HUES6 (cell line): ENCODE data around the gene GPR107.

Experiments
- H3K27ac ChIP-seq: 2 replicates; pipeline ENCODE4 v1.7.0; 2013; ENCODE audit warnings: low read depth, mild to moderate bottlenecking, low read length, inconsistent platforms
- H3K27me3 ChIP-seq: 2 replicates; pipeline ENCODE4 v1.6.1; 2013; ENCODE audit warnings: low read length; ENCODE audit not compliant: control insufficient read depth, insufficient read depth
- H3K36me3 ChIP-seq: 2 replicates; pipeline ENCODE4 v1.6.1; 2013; ENCODE audit warnings: low read length; ENCODE audit not compliant: control insufficient read depth, insufficient read depth
- H3K4me1 ChIP-seq: 2 replicates; pipeline ENCODE4 v1.6.1; 2013; ENCODE audit warnings: low read length; ENCODE audit not compliant: control insufficient read depth, insufficient read depth
- H3K4me3 ChIP-seq: 2 replicates; pipeline ENCODE4 v1.5.1; 2013; ENCODE audit warnings: low read depth, low read length
- H3K9ac ChIP-seq: one replicate; pipeline ENCODE4 v1.6.1; 2013; ENCODE audit warnings: mild to moderate bottlenecking, low read length
- H3K9me3 ChIP-seq: 2 replicates; pipeline ENCODE4 v1.6.1; 2013; ENCODE audit warnings: low read depth, low read length; ENCODE audit not compliant: control insufficient read depth, insufficient read depth

GPR107 gene

DNA sequence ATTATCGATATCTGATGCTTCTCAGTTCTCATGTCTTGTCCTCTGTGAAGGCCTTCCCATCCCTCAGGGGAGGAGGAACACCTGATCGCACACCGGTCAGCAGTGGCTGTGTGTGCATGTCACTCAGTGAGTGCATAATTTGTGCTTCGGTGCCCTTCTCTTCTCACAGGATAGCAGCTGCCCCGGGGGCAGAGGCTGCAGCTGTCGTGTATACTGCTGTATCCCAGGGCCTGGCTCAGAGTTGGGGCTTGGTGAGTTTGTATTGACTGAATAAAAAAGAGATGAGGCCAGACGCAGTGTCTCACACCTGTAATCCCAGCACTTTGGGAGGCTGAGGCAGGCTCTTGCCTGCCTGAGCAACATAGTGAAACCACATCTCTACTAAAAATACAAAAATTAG, 68.8 kb downstream of the GPR107 start:
- H3K4me1 ChIP-seq = peaks cover 31% of the 10 kb centered on the region
- no peaks in the 10 kb centered on the region for H3K9me3 ChIP-seq
- no peak overlapping the region for H3K27ac ChIP-seq
- H3K4me3 ChIP-seq = no peak overlapping the region
- H3K36me3 ChIP-seq = peaks cover 14% of the 10 kb centered on the region
- no peaks in the 10 kb centered on the region for H3K27me3 ChIP-seq
- no peak overlapping the region for H3K9ac ChIP-seq

DNA sequence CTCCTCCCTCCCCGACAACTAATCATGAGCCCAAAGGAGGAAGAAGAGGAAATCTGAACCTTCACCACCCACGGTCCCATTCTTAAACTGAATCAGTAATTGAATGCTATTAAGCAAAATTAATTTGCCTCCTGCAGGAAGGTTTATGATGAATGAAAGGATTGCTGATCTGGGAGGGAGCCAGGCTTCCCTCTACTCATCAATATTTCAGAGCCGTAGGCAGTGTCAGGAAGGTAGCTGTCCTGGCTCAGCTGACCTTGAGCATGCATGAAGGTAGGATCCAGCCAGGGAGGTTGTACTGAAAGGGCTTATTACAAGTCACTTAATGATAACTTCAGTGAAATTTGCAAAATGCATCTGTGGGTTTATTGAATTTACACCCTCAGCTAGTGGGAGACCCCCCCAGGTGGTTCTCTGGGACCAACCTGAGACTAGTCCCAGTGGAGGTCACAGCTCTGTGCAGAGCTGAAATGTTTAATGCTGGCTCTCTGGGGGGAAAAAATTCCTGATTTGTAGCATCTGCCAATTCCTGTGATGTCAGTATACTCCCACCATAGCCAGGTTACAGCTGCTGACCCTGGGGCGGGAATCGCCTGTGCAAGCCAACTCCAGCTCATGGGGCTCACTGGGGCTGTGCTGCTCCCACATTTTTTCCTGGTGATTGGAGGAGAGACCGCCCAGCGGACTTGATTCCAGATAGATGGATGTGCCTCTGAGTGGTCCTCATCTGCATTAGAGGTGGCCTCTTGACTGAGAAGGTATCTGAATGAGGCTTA, 70.6 kb downstream of the GPR107 start:
- Histone ChIP-seq H3K36me3 (peaks cover 31% of the 10 kb centered on the region), H3K9ac (no peak overlapping the region), H3K27me3 (no peaks in the 10 kb centered on the region), H3K27ac (no peak overlapping the region), H3K4me3 (no peak overlapping the region), H3K4me1 (peaks cover 13% of the 10 kb centered on the region), H3K9me3 (no peaks in the 10 kb centered on the region)

DNA sequence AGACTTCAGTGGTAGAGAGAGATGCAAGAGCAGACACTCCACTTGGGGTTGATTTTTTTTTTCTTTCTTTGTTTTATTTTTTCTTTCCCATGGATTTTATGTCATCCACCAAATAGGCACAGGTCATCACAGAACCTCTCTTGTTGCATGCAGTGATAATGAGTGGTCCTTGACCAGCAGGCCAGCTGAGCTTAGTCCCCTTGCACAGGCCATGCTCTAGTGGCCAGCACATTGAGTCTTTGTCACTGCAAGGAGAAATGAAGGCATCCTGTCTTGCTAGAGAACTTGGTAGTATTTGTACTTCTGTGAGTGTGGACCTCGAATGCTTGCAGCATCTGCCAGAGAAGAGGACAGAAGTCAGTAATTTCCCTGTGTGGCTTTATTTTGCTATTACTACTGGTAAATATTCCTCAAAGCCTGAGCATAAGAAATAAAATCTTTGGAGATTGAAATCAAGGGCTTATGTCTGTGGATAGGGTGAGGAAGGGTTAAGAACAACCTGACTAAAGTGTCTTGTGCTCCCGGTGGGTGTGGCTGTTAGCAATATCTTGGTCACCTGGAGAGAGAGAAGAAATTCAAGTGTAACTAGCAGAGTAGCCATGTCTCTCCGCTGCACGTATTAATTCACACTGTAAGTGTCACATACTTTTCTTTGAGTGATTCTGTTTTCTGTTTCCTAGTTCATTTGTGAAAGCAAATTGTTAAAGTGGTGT, 73.2 kb downstream of the GPR107 start:
- Histone ChIP-seq H3K9ac (no peak overlapping the region), H3K4me1 (no peaks in the 10 kb centered on the region), H3K27me3 (no peaks in the 10 kb centered on the region), H3K36me3 (peaks cover 50% of the 10 kb centered on the region), H3K27ac (no peak overlapping the region), H3K9me3 (no peaks in the 10 kb centered on the region), H3K4me3 (no peak overlapping the region)

DNA sequence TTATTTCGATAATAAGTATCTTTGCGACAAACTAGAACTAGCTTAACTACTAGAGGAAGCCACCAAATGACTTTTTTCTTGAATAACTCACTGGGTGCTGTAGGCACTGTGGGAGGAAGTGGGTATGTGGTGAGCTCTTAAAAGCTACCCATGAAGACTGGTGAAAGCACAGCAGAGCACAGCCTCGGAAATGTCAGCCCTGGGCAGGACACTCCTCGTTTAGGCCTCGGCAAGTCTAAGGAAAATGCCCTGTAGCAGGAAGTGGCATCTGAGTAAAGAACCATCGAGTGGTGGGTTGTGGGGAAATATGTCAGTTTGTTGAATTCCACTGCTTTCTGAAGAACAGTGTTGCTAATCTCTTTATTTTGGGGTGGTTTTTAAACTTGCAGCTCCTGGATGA, 74.5 kb downstream of the GPR107 start:
- Histone ChIP-seq H3K4me1 (no peaks in the 10 kb centered on the region), H3K27ac (no peak overlapping the region), H3K36me3 (peaks cover 48% of the 10 kb centered on the region), H3K4me3 (no peak overlapping the region), H3K27me3 (no peaks in the 10 kb centered on the region), H3K9me3 (no peaks in the 10 kb centered on the region), H3K9ac (no peak overlapping the region)

DNA sequence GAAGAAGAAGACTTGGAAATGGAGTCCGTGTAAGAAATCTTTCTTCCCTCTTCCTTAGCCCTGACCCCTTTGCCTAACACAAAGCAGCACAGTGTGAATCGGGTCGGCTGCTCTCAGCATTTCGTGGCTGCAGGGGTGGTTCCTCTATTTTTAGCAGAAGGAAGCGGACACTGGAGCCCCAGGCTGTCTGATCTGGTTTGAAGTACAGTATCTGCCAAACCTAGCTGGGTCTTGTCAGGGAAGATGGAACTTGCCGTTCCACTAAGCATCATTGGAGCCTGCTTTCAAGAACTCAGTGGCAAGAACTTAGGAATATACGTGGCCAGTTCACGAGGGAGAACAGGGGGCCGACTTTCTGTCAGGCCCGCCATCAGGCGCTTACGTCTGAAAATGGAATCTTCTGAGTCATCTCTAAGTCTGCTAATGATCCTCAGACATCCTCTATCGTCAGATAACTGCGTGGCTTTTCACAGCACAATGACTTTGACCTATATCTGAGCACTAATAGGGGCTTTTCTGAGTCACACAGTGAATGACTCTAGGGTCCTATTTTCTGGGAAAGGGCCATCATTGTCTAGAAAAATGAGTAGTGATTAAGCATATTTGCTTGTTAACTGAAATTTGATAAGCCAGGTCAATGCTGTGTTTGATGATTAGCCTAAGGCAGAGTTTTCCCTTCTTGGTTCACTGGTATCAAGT, 75.2 kb downstream of the GPR107 start:
- Histone ChIP-seq H3K27ac (no peak overlapping the region), H3K9ac (no peak overlapping the region), H3K4me1 (no peaks in the 10 kb centered on the region), H3K9me3 (no peaks in the 10 kb centered on the region), H3K36me3 (peaks cover 47% of the 10 kb centered on the region), H3K27me3 (no peaks in the 10 kb centered on the region), H3K4me3 (no peak overlapping the region)

DNA sequence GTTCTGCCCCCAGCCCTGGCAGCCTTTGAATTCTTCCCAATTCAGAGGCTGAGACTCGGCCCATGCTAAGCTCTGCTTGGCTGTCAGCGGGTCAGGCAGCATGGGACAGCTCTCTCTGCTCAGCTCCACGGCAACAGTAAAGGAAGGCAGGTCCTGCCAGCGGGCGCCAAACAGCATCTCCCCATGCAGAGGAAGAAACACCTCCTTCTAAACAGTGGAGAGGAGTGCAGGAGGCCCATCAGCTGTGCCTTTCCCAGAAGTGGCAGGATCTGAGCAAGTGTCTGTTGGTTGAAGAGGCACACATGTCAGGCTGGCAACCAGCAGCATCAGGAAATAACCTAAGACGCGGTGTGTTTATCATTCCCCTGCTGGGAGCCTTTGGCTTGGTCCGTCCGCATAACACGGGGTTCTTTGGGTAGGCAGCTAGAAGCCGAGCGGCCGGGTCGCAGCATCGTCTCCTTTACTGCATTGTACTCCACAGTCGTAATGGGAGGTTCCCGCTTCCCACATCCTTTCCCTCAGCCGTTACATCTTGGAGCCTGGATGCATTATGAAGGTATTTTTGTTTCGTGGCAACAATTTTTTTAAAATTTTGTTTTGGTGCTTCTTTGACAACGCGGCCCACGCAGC, 75.8 kb downstream of the GPR107 start:
- H3K9me3 ChIP-seq = no peaks in the 10 kb centered on the region
- no peak overlapping the region for H3K27ac ChIP-seq
- H3K4me1 ChIP-seq = no peaks in the 10 kb centered on the region
- H3K9ac ChIP-seq = no peak overlapping the region
- no peak overlapping the region for H3K4me3 ChIP-seq
- no peaks in the 10 kb centered on the region for H3K27me3 ChIP-seq
- peaks cover 44% of the 10 kb centered on the region for H3K36me3 ChIP-seq

DNA sequence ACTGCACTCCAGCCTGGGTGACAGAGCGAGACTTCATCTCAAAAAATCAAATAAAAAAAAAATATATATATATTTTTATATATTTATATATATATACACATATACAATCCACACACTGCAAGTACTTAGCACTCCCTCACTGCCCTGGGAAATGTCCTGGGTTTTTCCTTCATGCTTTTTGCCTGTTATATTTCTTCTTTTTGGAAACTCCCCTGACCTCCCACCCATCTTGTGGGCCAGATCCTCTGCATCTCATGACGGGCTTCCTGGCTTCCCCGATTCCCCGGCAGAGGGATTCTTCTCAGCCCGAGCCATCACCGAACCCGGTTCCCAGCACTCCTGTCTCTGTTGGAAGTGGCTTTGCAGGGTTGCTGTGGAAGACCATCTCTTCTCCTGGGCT, 79.0 kb downstream of the GPR107 start:
- Histone ChIP-seq H3K4me1 (peaks cover 11% of the 10 kb centered on the region), H3K36me3 (peaks cover 37% of the 10 kb centered on the region), H3K9me3 (no peaks in the 10 kb centered on the region), H3K27me3 (no peaks in the 10 kb centered on the region), H3K9ac (no peak overlapping the region), H3K27ac (no peak overlapping the region), H3K4me3 (no peak overlapping the region)

DNA sequence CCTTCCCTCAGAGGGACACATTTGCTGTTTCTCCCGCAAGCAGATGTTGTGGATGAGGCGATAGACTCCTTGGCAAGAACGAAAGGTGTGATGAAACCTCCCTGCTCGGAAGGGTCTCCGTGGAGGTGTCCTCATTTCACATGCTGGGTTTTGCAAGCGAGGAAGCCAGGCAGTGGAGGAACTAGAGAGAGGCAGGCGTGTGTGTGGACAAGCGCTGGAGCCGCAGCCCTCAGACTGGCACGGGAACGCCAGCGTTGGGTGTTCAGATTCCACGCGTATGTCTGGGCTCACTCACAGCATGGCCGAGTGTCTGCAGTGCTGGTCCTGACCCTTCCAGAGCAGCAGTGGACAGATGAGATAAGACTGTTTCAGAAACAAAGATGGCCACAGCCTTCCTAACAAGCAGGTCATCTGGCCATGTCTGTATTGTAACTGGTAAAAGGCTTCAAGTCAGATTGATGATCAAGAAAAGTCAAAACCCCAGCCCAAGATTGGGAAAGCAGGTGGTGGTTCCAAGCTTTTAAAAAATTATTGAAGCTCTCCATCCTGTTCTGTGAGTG, 83.5 kb downstream of the GPR107 start:
- Histone ChIP-seq H3K9ac (no peak overlapping the region), H3K27me3 (no peaks in the 10 kb centered on the region), H3K4me3 (no peak overlapping the region), H3K36me3 (0 out of 2 replicates have a peak, but pooled peaks cover 2% of the 10 kb centered on the region), H3K27ac (no peak overlapping the region), H3K9me3 (no peaks in the 10 kb centered on the region), H3K4me1 (peaks cover 30% of the 10 kb centered on the region)

DNA sequence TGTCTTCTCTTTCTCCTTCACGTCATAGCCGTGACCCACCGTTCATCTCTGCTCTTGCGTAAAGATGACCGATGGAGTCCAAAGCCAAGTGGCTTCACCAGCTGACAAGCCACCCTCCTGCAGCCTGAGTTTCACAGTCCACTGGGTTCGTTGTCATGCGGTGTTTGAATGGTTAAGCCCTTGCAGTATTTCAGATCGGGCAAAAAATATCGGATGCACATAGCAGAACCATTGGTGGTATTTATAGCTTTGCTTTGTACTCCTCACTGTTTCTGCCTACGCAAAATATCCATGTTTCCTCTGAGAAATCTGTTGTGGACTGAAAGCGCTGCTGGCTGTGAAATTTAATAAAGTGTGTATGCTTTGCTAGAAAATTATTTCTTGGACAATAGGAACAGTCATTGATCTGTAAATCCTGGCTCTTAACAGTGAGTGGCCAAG, 84.0 kb downstream of the GPR107 start:
- Histone ChIP-seq H3K27ac (peak overlapping the region; percentile 14; the same call in 1 of the 2 replicates), H3K9ac (peak overlapping the region; percentile 29), H3K36me3 (0 out of 2 replicates have a peak, but pooled peaks cover 2% of the 10 kb centered on the region), H3K27me3 (no peaks in the 10 kb centered on the region), H3K4me1 (peaks cover 33% of the 10 kb centered on the region), H3K9me3 (no peaks in the 10 kb centered on the region), H3K4me3 (no peak overlapping the region)

DNA sequence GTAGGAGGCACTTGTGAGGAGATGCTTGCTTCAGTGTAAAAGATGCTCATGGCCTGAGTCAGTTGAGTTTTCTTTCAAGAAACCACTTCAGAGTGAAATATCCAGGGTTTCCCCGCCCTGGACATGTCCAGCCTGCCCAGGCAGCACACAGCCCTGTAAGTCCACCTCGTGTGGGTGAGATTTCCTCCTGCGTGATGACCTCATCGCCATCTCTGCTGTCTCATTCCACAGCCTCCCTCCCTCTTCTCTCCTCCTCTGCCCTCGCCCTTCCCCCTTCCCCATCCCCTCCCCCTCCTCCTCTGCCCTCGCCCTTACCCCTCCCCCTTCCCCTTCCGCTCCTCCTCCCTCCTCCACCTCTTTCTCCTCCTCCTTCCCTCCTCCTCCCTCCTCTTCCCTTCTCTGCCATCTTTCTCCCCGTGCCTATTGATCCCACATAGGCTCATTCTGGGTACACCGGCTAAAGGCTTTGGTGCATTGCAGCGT, 84.5 kb downstream of the GPR107 start:
- H3K27ac ChIP-seq = peak overlapping the region; percentile 14; the same call in 1 of the 2 replicates
- H3K9me3 ChIP-seq = no peaks in the 10 kb centered on the region
- peaks cover 38% of the 10 kb centered on the region for H3K4me1 ChIP-seq
- H3K36me3 ChIP-seq = 0 out of 2 replicates have a peak, but pooled peaks cover 2% of the 10 kb centered on the region
- 0 out of 2 replicates have a peak overlapping the region, but pooled peaks have one; percentile 9 for H3K4me3 ChIP-seq
- H3K9ac ChIP-seq = peak overlapping the region; percentile 29
- no peaks in the 10 kb centered on the region for H3K27me3 ChIP-seq
